Erythroblast (primary cell): ENCODE data around the gene B3GAT2.

Experiments
- DNase-seq, 2 experiments: peaks; one replicate each; lab custom pipeline; 2025; lab: John Stamatoyannopoulos, UW
- GATA1 ChIP-seq: IDR thresholded peaks from 2 replicates; pipeline ENCODE4 v1.6.1; 2011; ENCODE audit warnings: low read depth, mild to moderate bottlenecking, control low read depth, low read length, moderate library complexity
- POLR2A ChIP-seq: IDR thresholded peaks from 2 replicates; pipeline ENCODE4 v1.6.1; 2011; ENCODE audit warnings: mild to moderate bottlenecking, low read length

Gene B3GAT2

GRCh38 chr6:70879496-70879895, 77.4 kb downstream of the B3GAT2 start:
- TF ChIP-seq POLR2A (no peak), GATA1 (no peak)
- DNase-seq = no peak

GRCh38 chr6:70874181-70874913, 82.5 kb downstream of the B3GAT2 start:
- DNase-seq = no peak

GRCh38 chr6:70872469-70872868, 84.4 kb downstream of the B3GAT2 start:
- DNase-seq = no peak
- TF ChIP-seq POLR2A (no peak), GATA1 (no peak)

More at GRCh38 chr6:70874181-70874913, 82.5 kb downstream of the B3GAT2 start:
- TF ChIP-seq POLR2A (no peak), GATA1 (no peak)

GRCh38 chr6:70864401-70864800, 92.5 kb downstream of the B3GAT2 start:
- no peak for TF ChIP-seq GATA1
- no peak for TF ChIP-seq POLR2A
- DNase-seq = no peak

- TF ChIP-seq POLR2A = no peak
- TF ChIP-seq GATA1 = no peak
- no peak for DNase-seq
Measured at GRCh38 chr6:70863343-70863742, 93.5 kb downstream of the B3GAT2 start.

GRCh38 chr6:70860920-70861319, 95.9 kb downstream of the B3GAT2 start:
- DNase-seq = no peak
- TF ChIP-seq POLR2A (no peak), GATA1 (no peak)

GRCh38 chr6:70860045-70860444, 96.8 kb downstream of the B3GAT2 start:
- TF ChIP-seq GATA1 (no peak), POLR2A (no peak)
- no peak for DNase-seq

- DNase-seq = no peak
- TF ChIP-seq POLR2A (no peak), GATA1 (no peak)
Measured at GRCh38 chr6:70857387-70858077, 99.3 kb downstream of the B3GAT2 start.

- DNase-seq = no peak
- TF ChIP-seq POLR2A (no peak), GATA1 (no peak)
Measured at GRCh38 chr6:70852667-70853246, 104.1 kb downstream of the B3GAT2 start.

- TF ChIP-seq POLR2A = no peak
- TF ChIP-seq GATA1 = no peak
- no peak for DNase-seq
Measured at GRCh38 chr6:70849348-70850069, 107.4 kb downstream of the B3GAT2 start.

GRCh38 chr6:70847106-70848084, 109.5 kb downstream of the B3GAT2 start:
- DNase-seq = no peak
- TF ChIP-seq GATA1 (no peak), POLR2A (no peak)

- TF ChIP-seq POLR2A = no peak
- no peak for TF ChIP-seq GATA1
- no peak for DNase-seq
Measured at GRCh38 chr6:70846207-70846835, 110.5 kb downstream of the B3GAT2 start.
